ENCODE data around the gene SETBP1. TPM values are rescaled to one million over a fixed set of nuclear protein-coding genes. Genes with fewer than 3 reads are reported as not detected.

SETBP1 gene
- total RNA-seq, 4 donors from 2014 or later: 14.5 to 34.2 (median 19.3) TPM

DNA sequence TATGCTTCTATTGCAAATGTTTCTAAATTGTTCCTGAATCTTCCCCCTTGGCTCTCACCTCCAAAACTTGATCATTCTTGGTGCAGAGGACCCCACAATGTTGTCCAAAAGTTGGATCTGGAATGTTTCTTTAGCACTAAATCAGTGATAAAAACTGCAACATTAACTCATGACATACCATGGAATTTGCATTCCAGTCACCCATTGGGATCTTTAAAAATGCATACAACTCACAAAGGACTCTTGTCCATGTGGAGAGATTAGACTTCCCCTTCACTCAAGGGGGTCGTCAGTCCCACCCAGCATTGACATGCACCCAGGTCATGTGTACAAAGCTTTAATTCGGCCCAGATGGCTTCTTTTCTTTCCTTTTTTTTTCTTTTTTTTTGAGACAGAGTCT, 169.3 kb downstream of the SETBP1 start:
- ATAC-seq (ENCODE audit: low FRiP score) (no peak), DNase-seq (ENCODE audit: low spot score) (no peak)
- TF ChIP-seq, protein P1, sequence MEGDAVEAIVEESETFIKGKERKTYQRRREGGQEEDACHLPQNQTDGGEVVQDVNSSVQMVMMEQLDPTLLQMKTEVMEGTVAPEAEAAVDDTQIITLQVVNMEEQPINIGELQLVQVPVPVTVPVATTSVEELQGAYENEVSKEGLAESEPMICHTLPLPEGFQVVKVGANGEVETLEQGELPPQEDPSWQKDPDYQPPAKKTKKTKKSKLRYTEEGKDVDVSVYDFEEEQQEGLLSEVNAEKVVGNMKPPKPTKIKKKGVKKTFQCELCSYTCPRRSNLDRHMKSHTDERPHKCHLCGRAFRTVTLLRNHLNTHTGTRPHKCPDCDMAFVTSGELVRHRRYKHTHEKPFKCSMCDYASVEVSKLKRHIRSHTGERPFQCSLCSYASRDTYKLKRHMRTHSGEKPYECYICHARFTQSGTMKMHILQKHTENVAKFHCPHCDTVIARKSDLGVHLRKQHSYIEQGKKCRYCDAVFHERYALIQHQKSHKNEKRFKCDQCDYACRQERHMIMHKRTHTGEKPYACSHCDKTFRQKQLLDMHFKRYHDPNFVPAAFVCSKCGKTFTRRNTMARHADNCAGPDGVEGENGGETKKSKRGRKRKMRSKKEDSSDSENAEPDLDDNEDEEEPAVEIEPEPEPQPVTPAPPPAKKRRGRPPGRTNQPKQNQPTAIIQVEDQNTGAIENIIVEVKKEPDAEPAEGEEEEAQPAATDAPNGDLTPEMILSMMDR (IDR thresholded peaks at IDR 0.05): no peak

DNA sequence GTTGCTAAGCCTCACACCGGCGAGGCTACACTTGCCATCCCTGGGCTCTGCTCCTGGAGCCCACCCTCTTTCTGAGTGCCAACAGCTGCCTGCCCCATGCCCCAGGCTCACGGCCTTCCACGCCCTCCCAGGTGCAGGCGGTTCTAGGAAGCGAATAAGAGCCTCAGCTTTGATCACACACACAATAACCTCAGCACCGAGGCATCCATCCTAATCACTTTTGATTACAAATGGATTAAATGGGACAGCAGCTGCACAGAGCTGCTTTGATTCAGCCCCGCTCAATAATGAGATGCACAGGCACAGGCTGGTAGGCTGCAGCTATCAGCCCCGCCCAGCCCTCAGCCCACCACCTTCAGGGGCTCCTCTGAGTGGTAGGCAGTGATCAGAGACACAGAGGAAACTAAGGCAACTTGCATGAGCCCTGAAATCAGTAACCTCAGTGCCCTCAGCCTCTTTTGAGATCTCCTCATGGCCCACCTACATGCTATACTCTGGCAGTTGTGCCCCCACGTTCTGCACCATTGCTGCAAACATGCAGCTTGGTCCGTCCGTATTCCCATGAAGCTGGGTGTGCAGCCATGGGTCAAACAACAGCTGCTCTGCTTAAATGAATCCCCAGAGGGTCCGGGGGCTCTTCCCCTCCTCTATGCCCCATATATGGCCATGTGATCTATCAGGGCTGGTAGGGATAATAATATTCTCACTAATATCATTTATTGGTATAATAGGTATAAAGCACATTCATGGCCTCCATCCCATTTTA, 171.4 kb downstream of the SETBP1 start:
- DNase-seq (ENCODE audit: low spot score): no peak
- ATAC-seq (ENCODE audit: low FRiP score): no peak
- TF ChIP-seq, protein P1 (IDR thresholded peaks at IDR 0.05): no peak

DNA sequence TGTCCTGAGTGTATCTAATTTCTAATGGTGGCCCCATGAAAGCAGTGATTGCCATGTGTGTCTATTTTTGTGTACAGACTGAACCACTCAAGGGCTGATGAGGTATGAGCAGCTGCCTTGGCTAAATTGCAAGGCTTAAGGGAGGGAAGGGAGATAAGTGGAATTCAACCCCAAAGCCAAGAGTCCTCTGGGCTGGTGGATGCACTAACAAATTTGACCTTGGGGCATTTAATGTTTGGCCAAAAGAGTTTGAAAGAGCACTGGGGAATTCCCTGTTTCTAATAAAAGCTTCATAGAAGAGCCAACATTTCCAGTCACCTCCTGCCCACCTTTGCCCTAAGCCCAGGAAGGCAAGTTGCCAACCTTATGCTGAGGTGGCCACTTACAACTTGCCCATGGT, 172.1 kb downstream of the SETBP1 start:
- TF ChIP-seq, protein P1 (IDR thresholded peaks at IDR 0.05): no peak
- ATAC-seq (ENCODE audit: low FRiP score): no peak
- DNase-seq (ENCODE audit: low spot score): no peak

DNA sequence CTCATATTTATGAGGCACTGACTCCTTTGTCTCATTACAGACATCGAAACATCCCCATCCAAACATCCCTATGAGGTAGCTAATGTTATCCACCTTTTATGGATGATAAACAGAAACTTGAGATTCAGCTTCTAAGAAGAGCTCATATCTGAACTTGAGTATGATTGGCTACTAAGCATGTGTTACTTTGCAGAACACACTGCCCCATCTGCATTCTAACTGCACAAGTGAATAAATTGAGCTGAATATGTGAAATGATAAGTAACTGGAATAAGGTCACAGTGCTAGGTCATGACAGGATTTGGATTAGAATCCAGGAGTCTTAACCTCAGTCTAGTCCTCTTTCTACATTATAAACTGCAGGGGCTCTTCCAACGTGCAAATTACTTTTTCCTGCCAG, 172.7 kb downstream of the SETBP1 start:
- DNase-seq (ENCODE audit: low spot score) (no peak), ATAC-seq (ENCODE audit: low FRiP score) (no peak)
- TF ChIP-seq, protein P1 (IDR thresholded peaks at IDR 0.05): no peak

DNA sequence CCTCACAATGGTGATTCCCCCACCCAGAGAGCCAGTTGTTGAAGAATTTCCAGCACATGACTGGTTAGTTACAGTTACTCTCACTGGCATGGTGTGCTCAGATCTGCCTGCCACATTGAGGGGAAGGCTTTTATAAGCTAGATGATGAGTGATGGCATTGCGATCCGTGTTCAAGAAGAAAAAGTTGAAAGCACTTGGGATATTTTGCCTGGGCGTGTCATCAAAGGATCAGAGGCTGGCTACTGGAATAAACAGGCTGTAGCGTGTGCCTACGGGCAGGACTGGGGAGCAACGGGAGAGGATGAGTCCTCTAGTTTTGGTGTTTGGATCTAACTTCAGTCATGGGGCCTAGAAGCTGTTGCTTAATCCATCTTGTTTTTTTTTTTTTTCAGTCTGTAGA, 175.0 kb downstream of the SETBP1 start:
- ATAC-seq (ENCODE audit: low FRiP score): no peak
- TF ChIP-seq, protein P1 (IDR thresholded peaks at IDR 0.05): no peak

DNA sequence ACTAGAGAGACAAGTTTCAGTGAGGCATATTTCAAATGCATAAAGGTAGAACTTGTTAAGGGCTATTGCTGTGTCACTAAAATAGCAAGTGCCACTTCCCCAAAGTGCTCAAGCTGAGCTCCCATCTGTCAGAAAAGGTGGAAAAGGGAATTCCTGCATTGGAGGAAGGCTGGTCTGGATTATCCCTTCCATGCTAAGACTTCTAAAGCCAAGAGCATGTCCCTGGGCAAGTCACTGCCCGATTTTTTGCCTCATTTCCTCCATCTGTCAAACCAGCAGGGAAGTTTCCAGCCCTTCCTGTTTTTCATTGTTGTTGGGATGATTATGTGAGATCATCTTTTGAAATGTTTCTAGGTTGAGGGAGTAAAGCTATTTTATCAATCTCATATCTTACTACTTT, 175.5 kb downstream of the SETBP1 start:
- TF ChIP-seq, protein P1 (IDR thresholded peaks at IDR 0.05): no peak
- no peak for ATAC-seq (ENCODE audit: low FRiP score)

More for the DNA sequence above, 175.0 kb downstream of the SETBP1 start:
- DNase-seq (ENCODE audit: low spot score): no peak

DNA sequence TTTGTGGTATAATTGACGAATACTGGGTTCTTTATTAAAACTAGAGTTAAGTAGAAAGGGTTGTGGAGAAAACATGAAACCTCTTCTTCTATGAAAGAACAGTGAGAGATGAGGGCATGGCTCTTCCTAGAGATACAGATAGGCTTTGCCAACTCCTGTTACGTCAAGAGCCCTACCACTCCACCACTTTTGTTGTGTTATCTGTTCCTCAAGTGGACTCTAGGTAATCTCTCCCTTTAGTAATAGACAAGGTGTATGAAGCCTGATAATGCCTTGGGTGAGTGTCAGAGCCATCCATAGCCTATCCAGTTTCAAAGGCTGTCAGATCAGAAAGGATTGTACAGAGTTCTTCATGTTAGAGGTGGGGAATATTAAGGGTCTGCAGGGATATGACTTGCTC, 176.4 kb downstream of the SETBP1 start:
- no peak for DNase-seq (ENCODE audit: low spot score)
- TF ChIP-seq, protein P1 (IDR thresholded peaks at IDR 0.05): no peak
- no peak for ATAC-seq (ENCODE audit: low FRiP score)

More for the DNA sequence above, 175.5 kb downstream of the SETBP1 start:
- no peak for DNase-seq (ENCODE audit: low spot score)

Data from omental fat pad (tissue), 4 donors.